HG03460 (cell line): ENCODE results near the gene SPPL3.
A peak's percentile ranks its signal among the peaks of the same experiment; 100 is the strongest.

Source experiments
- ATAC-seq: cut with Tn5 transposase; IDR thresholded peaks from one replicate; pipeline ENCODE4 v1.9.1; 2021; ENCODE audit not compliant: unreplicated experiment

The SPPL3 gene

DNA sequence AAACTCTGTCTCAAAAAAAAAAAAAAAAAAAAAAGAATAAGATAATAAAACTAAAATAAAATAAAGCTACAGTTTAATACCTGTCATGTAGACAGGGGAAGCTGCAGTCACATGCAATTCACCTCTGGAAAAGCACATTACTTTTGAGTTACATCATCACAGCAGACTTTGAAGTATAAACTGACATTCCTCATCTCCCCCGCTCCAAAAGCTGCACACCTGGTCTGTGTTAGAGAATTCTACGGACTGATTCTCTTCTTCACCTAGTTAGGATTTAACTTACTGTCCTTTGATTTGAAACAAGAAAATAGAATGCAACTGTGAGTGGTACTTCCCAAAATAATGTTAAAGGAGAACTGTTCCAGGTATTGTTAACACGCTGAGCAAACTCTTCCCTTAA is 25.1 kb downstream of the SPPL3 start:
- ATAC-seq = no peak

GRCh38 chr12:120874547-120875245 is 29.5 kb downstream of the SPPL3 start:
- ATAC-seq = no peak

- no peak for ATAC-seq
These were observed 30.9 kb downstream of the SPPL3 start for GRCh38 chr12:120873226-120873625.

DNA sequence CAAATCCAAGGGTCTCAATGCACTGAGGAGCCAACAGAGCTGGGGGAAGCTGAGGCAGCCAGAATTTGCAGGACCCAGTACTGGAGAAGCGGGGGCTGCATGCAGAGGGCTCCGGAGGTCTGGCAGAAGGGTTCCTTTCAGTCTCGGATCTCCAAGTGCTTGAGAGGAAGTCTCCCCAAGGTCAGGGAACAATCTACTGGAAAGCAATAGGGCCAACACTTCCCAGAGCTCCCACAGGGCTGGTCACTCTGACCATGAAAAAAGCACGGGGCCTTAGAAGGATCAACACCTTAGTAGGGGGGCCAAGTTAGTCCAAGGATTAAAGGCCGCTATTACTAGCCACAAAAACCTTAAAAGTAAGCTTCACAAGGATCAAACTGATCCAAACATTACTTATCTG is 31.7 kb downstream of the SPPL3 start:
- no peak for ATAC-seq

GRCh38 chr12:120870415-120870814 is 33.7 kb downstream of the SPPL3 start:
- no peak for ATAC-seq

- ATAC-seq = no peak
These were observed 34.8 kb downstream of the SPPL3 start for GRCh38 chr12:120869376-120869775.

- no peak for ATAC-seq
These were observed 38.0 kb downstream of the SPPL3 start for GRCh38 chr12:120866108-120866507.

- no peak for ATAC-seq
These were observed 39.1 kb downstream of the SPPL3 start for GRCh38 chr12:120865098-120865497.

DNA sequence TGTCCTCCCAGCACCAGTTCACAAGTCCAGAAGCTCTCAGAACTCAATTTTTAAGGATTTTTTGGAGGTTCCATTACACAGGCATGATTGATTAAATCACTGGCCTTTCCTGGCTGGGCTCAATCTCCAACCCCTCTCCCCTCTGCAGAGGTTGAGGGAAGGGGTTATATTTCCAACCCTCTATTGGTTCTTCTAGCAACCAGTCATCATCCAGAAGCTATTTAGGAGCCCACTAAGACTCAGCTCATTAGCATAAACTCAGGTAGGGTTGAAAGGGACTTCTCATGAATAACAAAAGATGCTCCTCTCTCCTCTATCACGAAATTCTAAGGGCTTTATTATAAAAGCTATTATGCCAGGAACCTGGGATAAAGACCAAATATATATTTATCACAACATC is 41.5 kb downstream of the SPPL3 start:
- no peak for ATAC-seq

- ATAC-seq = no peak
These were observed 42.9 kb downstream of the SPPL3 start for GRCh38 chr12:120861074-120861795.

GRCh38 chr12:120858306-120859088 is 45.7 kb downstream of the SPPL3 start:
- ATAC-seq = no peak

GRCh38 chr12:120856980-120857379 is 47.2 kb downstream of the SPPL3 start:
- no peak for ATAC-seq

- no peak for ATAC-seq
These were observed 48.2 kb downstream of the SPPL3 start for GRCh38 chr12:120855823-120856588.

DNA sequence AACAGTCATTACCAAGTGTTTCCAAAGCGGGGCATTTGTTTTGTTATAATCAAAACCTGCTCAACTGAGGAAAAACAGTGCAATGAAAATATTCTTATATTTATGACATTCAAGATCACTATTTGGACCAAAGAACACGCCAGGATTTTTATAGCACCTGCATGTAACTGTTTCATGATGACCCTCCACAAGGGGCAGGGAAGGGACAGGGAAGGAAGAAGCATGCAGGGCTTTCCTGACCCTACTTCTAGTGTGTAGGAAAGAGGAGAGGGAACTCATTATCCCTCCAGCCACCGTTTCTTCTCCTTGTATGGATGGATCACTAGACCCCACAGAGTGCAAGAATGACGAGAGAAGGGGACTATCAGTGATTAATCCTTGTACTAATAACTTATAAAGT is 49.4 kb downstream of the SPPL3 start:
- ATAC-seq = no peak

- no peak for ATAC-seq
These were observed 51.0 kb downstream of the SPPL3 start for GRCh38 chr12:120853188-120853587.

DNA sequence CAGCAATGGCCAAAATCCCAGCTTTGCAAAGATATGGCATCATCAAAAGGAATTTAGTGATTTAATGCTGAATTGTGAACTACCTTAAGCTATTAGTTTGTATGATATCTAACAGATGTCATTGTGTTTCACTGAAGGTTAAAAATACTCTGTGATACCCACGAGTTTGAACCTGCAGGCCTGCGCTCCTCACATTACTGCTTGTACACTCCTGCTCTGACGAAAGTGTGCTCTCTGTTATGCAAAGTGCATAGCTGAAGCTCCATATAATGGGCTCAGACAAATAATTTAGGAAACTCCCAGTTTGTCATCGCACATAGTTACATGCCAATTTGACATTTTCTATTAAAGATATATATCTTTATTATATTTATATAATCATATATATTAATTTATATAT is 52.2 kb downstream of the SPPL3 start:
- no peak for ATAC-seq

DNA sequence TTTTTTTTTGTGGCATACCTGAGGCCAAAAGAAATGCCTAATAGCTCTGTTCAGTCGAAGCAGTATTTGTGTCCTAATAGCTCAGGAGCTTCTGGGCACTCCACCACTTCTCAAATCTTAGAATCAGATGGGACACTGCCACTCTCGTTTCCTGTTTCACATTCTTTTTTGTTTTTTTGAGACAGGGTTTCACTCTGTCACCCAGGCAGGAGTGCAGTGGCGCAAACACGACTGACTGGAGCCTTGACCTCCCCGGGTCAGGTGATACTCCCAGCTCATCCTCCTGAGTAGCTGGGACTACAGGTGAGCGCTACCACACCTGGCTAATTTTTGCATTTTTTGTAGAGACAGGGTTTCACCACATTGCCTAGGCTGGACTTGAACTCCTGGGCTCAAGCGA is 52.7 kb downstream of the SPPL3 start:
- ATAC-seq = peak; percentile 51

- ATAC-seq = no peak
These were observed 54.4 kb downstream of the SPPL3 start for GRCh38 chr12:120849765-120850164.

- ATAC-seq = peak; percentile 61
These were observed 56.3 kb downstream of the SPPL3 start for GRCh38 chr12:120847814-120848213.

DNA sequence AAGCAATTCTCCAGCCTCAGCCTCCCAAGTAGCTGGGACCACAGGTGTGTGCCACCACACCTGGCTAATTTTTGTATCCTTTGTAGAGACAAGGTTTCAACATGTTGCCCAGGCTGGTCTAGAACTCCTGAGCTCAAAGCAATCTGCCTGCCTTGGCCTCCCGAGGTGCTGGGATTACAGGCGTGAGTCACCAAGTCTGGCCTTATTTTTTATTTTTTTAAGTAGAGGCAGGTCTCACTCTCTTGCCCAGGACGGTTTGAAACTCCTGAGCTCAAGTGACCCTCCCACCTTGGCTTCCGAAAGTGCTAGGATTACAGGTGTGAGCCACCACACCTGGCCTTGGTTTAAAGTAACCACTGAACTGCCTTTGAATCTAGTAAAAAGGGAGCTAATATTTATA is 56.8 kb downstream of the SPPL3 start:
- ATAC-seq = peak; percentile 9

DNA sequence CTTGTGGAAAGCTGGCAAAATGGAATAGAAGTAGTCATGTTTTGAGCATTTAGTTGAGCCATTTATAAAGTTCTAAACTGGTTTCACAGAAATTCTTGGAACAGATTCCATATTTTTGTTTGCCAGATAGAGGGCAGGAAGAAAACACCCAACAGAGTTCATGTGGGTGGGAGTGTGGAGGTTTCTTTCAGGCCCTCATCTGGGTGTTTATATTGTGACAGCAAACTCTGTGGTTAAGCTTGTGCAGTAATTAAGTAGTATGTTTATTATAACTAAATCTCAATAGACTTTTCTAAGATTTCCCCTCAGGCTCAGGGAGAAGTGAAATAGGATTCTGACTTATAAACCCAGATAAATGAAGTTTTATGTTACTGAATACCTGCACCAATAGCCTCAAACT is 57.4 kb downstream of the SPPL3 start:
- ATAC-seq = no peak
